ENCODE results near the gene PCSK9. TPM values are rescaled to one million over a fixed set of nuclear protein-coding genes. Genes with fewer than 3 reads are reported as not detected.

The PCSK9 gene
- total RNA-seq (2016; rRNA removed; fragmentation: Illumina TruSeq; extraction: Trizol) = 31.2 and 80.5 TPM in 2 replicates
- total RNA-seq (2016; cell fraction: cytosol; rRNA removed; fragmentation: Illumina TruSeq; extraction: Trizol; ENCODE audit: low read depth) = 3.3 and 3.9 TPM in 2 replicates
- total RNA-seq (2016; cell fraction: insoluble cytoplasmic fraction; rRNA removed; fragmentation: Illumina TruSeq; extraction: Trizol) = 27.3 and 85.1 TPM in 2 replicates
- 12.6 and 13.1 TPM in 2 replicates for total RNA-seq (2016; cell fraction: membrane; rRNA removed; fragmentation: Illumina TruSeq; extraction: Trizol)
- 73.8 and 95.4 TPM in 2 replicates for total RNA-seq (2016; cell fraction: nucleus; rRNA removed; fragmentation: Illumina TruSeq; extraction: Trizol)
- 33.3 and 80.9 TPM in 2 replicates for polyA plus RNA-seq (2011; rRNA removed)
- polyA plus RNA-seq (2011; cell fraction: cytosol; rRNA removed) = 36.4 and 38.7 TPM in 2 replicates
- polyA plus RNA-seq (2011; cell fraction: nucleus; rRNA removed) = 62.0 and 98.2 TPM in 2 replicates
- 77.5 and 98.1 TPM in 2 replicates for polyA plus RNA-seq (2012)
- polyA plus RNA-seq (2016; cell fraction: cytosol; fragmentation: Illumina TruSeq; extraction: Trizol; ENCODE audit: low read depth) = 3.3 and 3.7 TPM in 2 replicates
- polyA plus RNA-seq (2016; cell fraction: insoluble cytoplasmic fraction; fragmentation: Illumina TruSeq; extraction: Trizol; ENCODE audit: low read depth) = 24.9 and 30.2 TPM in 2 replicates
- 6.3 and 7.0 TPM in 2 replicates for polyA plus RNA-seq (2016; cell fraction: membrane; fragmentation: Illumina TruSeq; extraction: Trizol; ENCODE audit: low read depth)
- polyA plus RNA-seq (2016; cell fraction: nucleus; fragmentation: Illumina TruSeq; extraction: Trizol; ENCODE audit: insufficient read depth, low read depth) = 132 and 143 TPM in 2 replicates
- polyA minus RNA-seq (2011; rRNA and poly(A)+ RNA removed; ENCODE audit: low replicate concordance) = 63.1 and 66.1 TPM in 2 replicates
- 26.8 and 38.6 TPM in 2 replicates for polyA minus RNA-seq (2011; cell fraction: cytosol; rRNA and poly(A)+ RNA removed)
- 15.3 and 25.5 TPM in 2 replicates for polyA minus RNA-seq (2011; cell fraction: nucleus; rRNA and poly(A)+ RNA removed)
- Bru-seq, nascent RNA = percentile 77 among the genes with signal in this experiment
- BruChase-seq, experiment 1, labeled RNA remaining after a 6-hour chase = percentile 78 among the genes with signal in this experiment
- BruChase-seq, experiment 2, labeled RNA remaining after a 2-hour chase = percentile 87 among the genes with signal in this experiment
- long read RNA-seq, experiment 1, transcript PCSK9-201 (12 exons, 3,637 nt) = major isoform, 40 of 74 reads
- long read RNA-seq, experiment 1, partial matches to known transcripts = 15 of 74 reads
- long read RNA-seq, experiment 1, other reads (novel, unspliced or antisense) = 19 of 74 reads
- long read RNA-seq, experiment 2, transcript PCSK9-201 (12 exons, 3,637 nt) = major isoform, 100 of 190 reads
- long read RNA-seq, experiment 2, partial matches to known transcripts = 73 of 190 reads
- long read RNA-seq, experiment 2, other reads (novel, unspliced or antisense) = 17 of 190 reads

GRCh38 chr1:55039342-55040082, at the start of gene PCSK9:
TSS of gene PCSK9 (plus strand) at chr1:55039548. CDS start at chr1:55039838, 290 bp downstream.
- Histone ChIP-seq H3K27ac (ENCODE audit: extremely low read length, insufficient read depth, low read length) (peak within 1 kb of the TSS; percentile 82), H3K36me3 (replicated peaks in 1 of 2; ENCODE audit: control insufficient read depth in 1 of 2, insufficient read depth in 2 of 2, low read length in 2 of 2) (peaks cover 0 to 7% of the 10 kb centered on the region in 2 experiments; a peak in 3 of 5 replicates), H3K9ac (ENCODE audit: insufficient read depth, low read depth, low read length) (peak within 1 kb of the TSS; percentile 77), H2AFZ (ENCODE audit: low read length) (no peak within 1 kb of the TSS), H3K79me2 (ENCODE audit: insufficient read depth, low read length) (peaks cover 54% of the 10 kb centered on the region), H3K4me2 (ENCODE audit: low read depth, low read length) (peak within 1 kb of the TSS; percentile 94), H3K9me3 (ENCODE audit: low read length) (no peaks in the 10 kb centered on the region), H3K4me3 (replicated peaks in 1 of 3; ENCODE audit: insufficient read depth in 1 of 3, low read depth in 2 of 3, low read length in 3 of 3) (peak within 1 kb of the TSS; percentile 69 to 87 (median 76)), H4K20me1 (ENCODE audit: insufficient read depth, low read length) (peaks cover 31% of the 10 kb centered on the region), H3K4me1 (ENCODE audit: insufficient read depth, low read length) (peaks cover 80% of the 10 kb centered on the region), H3K27me3 (ENCODE audit: control insufficient read depth in 1 of 2, insufficient read depth in 2 of 2, low read length in 2 of 2) (no peaks in the 10 kb centered on the region; a peak in 1 of 5 replicates)
- BruUV-seq (replicated peaks) = no TSS peak
- ChIA-PET CTCF (ENCODE audit: low intra/inter-chr PET ratio, low total read pairs) (no interaction called here), POLR2A (no interaction called here)
- intact Hi-C loops (cut with micrococcal nuclease; ENCODE audit: unreplicated experiment) (no loop called here), in situ Hi-C loops (cut with HindIII; ENCODE audit: extremely low pct_ligation_motif_present, low pct_unique_long_range_greater_than_20kb) (no loop called here)
- 5% methylated on average over 7 of the region's 67 CpGs for WGBS (ENCODE audit: low lambda C conversion rate)
- DNase-seq (ENCODE audit: low spot score) (peak; percentile 60), ATAC-seq (peak; percentile 87), FAIRE-seq (peak; percentile 77)
- TF ChIP-seq NONO (IDR thresholded peaks at IDR 0.05) (no peak), NONO (CRISPR knock-in tag; conservative IDR thresholded peaks at IDR 0.05) (peak; percentile 92; the same call in 1 of the 2 replicates), ZNF781 (CRISPR knock-in tag; IDR thresholded peaks at IDR 0.05; ENCODE audit: borderline replicate concordance, not compliant biosample characterization) (peak; percentile 97), HNRNPUL1 (IDR thresholded peaks at IDR 0.05; ENCODE audit: low read depth, low read length) (peak; percentile 49; the same call in 1 of the 2 replicates), WIZ (CRISPR knock-in tag; IDR thresholded peaks at IDR 0.05) (no peak), HDAC6 (IDR thresholded peaks at IDR 0.05; ENCODE audit: low read depth, low read length) (no peak), MIER3 (CRISPR knock-in tag; IDR thresholded peaks at IDR 0.05; ENCODE audit: borderline replicate concordance) (peak; percentile 73; the same call in 1 of the 2 replicates), ERF (CRISPR knock-in tag; IDR thresholded peaks at IDR 0.05) (peak; percentile 84), ZNF235 (CRISPR knock-in tag; IDR thresholded peaks at IDR 0.05; ENCODE audit: borderline replicate concordance) (peak; percentile 89; the same call in 1 of the 2 replicates), ZBTB10 (CRISPR knock-in tag; IDR thresholded peaks at IDR 0.05; ENCODE audit: borderline replicate concordance) (peak; percentile 81; the same call in 1 of the 2 replicates)
